SJCRH30 (cell line): ENCODE results near the gene KLK7. TPM values are rescaled to one million over a fixed set of nuclear protein-coding genes. Genes with fewer than 3 reads are reported as not detected.

Source experiments
- DNase-seq, 2 experiments: peaks; one replicate each; pipeline ENCODE4 v3.0.0-alpha.2; 2015 to 2020
- H3K27ac ChIP-seq: fragments of 250-450 bp; sonication (Bioruptor Pico); 2 replicates; pipeline ENCODE4 v1.5.1; 2020; ENCODE audit warnings: mild to moderate bottlenecking, moderate library complexity
- H3K27me3 ChIP-seq: fragments of 250-450 bp; sonication (Bioruptor Pico); 2 replicates; pipeline ENCODE4 v1.5.1; 2020; ENCODE audit warnings: mild to moderate bottlenecking, moderate library complexity
- H3K36me3 ChIP-seq: fragments of 250-450 bp; sonication (Bioruptor Pico); 2 replicates; pipeline ENCODE4 v1.5.1; 2020; ENCODE audit warnings: mild to moderate bottlenecking, moderate library complexity
- H3K4me1 ChIP-seq: fragments of 250-450 bp; sonication (Bioruptor Pico); 2 replicates; pipeline ENCODE4 v1.5.1; 2020; ENCODE audit warnings: mild to moderate bottlenecking, moderate library complexity
- H3K4me3 ChIP-seq: fragments of 250-450 bp; sonication (Bioruptor Pico); 2 replicates; pipeline ENCODE4 v1.5.1; 2020; ENCODE audit warnings: mild to moderate bottlenecking, moderate library complexity
- H3K9me3 ChIP-seq: fragments of 250-450 bp; sonication (Bioruptor Pico); replicated peaks from 2 replicates; pipeline ENCODE4 v1.5.1; 2020; ENCODE audit warnings: mild to moderate bottlenecking, moderate library complexity
- total RNA-seq: library from RNA; depleted of rRNA; stranded (reverse); fragments of >200 nt; shearing (Covaris generic); gene quantifications from 2 replicates; pipeline ENCODE4 v1.2.3, GENCODE V29; 2014; rRNA removed

The KLK7 gene
- not detected in 2 replicates for total RNA-seq

DNA sequence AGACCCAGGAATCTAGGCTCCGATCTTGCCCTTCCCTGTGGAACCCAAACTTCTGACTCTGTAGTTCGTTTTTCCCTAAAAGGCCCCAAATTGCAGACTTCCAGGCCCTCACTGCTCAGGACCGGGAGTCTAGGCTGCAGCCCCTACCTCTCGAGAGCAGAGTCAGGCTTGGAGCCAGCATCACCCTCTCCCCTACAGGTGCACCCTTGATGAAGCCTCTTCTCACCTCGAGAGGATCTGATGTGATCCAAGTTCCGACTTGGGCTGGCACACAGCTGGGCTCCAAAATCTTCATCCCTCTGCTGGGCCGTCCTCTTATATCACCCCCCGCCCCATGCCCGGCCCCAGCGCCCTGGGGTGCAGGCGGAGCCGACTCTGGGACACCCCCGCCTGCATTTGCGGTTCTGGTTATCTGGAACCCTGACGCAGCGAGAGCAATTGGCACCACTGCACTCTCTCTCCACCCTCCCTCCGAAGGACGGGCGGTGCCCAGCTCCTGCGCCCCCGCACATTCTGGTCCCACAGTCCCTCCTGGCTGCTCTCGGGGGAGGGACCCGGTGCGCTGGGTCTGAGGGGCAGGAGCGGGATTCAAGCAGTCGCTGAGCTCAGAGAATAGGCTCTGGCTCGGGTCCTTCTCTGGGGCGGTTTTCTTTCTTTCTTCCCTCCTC is at the start of gene KLK7:
Gene KLK7, minus strand, starts transcription at position 293 of the 668 bp plus-strand sequence. CDS start 1,518 bp downstream, outside the sequence.
- H3K27ac ChIP-seq = no peak within 1 kb of the TSS
- no peaks in the 10 kb centered on the region for H3K4me1 ChIP-seq
- H3K36me3 ChIP-seq = no peaks in the 10 kb centered on the region
- H3K4me3 ChIP-seq = no peak within 1 kb of the TSS
- no peaks in the 10 kb centered on the region for H3K9me3 ChIP-seq
- no peaks in the 10 kb centered on the region for H3K27me3 ChIP-seq
- no peak for DNase-seq

DNA sequence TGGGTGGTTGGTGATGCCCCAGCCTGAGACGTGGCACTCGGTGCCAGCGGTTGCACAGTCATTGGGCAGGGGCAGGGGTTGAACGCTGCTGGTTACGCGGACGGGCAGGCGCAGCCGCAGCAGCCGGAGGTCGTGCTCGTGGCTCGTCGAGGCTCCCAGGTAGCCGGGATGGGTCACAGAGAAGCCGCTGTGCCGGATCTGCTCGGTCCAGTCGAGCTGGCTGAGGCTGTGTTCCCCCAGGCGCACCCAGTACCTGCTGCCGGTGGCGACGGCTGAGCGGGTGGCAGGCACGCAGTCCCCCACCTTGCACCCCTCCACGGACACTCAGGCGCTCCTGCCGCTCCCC is 48.1 kb upstream of the KLK7 start:
- no peak for DNase-seq
- no peaks in the 10 kb centered on the region for H3K4me1 ChIP-seq
- H3K36me3 ChIP-seq = no peaks in the 10 kb centered on the region
- H3K9me3 ChIP-seq = no peaks in the 10 kb centered on the region
- no peak overlapping the region for H3K27ac ChIP-seq
- H3K4me3 ChIP-seq = no peak overlapping the region
- no peaks in the 10 kb centered on the region for H3K27me3 ChIP-seq

DNA sequence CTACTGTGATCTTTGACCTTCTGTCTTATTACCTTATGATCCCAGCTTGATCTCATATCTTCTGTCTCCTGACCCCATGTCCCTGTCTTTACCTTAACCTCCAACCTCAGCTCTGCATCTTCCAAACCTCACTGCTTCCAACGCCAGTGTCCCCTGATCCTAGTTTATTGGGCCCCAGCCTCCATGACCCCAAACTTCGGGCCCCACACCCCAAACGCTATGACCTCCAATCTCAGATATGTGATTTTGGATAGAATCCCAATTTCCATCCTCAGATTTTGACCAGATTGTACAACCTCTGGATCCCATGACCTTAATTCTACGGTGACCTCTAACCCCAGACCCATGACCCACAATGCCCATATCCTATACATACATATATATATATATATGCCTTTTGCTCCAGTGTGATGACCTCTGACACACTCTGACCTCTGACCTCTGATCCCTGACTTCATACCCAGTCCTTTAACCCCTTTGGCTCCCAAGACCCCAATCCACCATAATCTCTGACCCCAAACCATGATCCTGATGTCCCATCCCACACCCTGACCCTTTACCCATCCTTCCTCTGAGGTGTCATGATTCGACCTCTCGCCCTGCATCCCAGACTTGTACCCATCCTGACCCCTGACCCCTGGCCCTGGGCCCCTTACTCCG is 47.6 kb upstream of the KLK7 start:
- Histone ChIP-seq H3K4me1 (no peaks in the 10 kb centered on the region), H3K9me3 (no peaks in the 10 kb centered on the region), H3K4me3 (no peak overlapping the region), H3K36me3 (no peaks in the 10 kb centered on the region), H3K27ac (no peak overlapping the region), H3K27me3 (peaks cover 4% of the 10 kb centered on the region; the same call in 1 of the 2 replicates)
- DNase-seq = no peak

DNA sequence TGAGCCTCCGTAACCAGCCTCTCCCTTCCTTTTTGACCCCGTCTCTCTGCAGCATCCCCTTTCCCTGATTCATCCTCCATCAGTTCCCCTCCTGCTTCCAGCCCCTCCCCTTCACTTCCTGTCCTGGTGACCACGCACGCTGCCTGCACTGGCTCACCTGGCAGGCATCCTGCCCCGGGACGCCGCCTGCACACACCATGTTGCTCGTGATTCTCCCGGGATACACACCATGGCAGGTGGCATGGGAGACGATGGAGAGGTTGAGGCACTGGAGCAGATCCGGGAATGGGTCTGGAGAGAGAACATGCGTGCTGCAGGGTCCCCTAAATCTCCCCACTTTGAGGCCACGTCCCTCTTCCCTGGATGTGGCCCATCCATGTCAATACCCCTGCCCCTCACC is 46.9 kb upstream of the KLK7 start:
- Histone ChIP-seq H3K4me3 (no peak overlapping the region), H3K36me3 (no peaks in the 10 kb centered on the region), H3K27me3 (peaks cover 11% of the 10 kb centered on the region; the same call in 1 of the 2 replicates), H3K4me1 (no peaks in the 10 kb centered on the region), H3K27ac (no peak overlapping the region), H3K9me3 (no peaks in the 10 kb centered on the region)
- DNase-seq = no peak

DNA sequence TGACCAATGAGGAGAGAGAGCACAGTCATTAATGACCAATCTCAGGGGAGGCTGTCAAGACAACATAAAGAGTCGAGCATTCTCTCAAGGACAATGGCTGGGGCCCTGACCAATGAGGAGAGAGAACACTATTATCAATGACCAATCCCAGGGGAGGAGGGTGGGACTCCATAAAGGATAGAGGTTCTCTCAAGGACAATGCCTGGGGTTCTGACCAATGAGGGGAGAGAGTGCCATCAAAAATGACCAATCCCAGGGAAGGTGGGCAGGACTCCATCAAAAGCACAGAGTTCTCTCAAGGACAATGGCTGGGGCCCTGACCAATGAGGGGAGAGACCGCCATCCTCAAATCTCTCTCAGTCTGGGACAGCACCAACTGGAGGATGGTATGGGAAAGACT is 46.0 kb upstream of the KLK7 start:
- DNase-seq = peak in 1 of 2 experiments; percentile 17
- H3K4me1 ChIP-seq = no peaks in the 10 kb centered on the region
- H3K4me3 ChIP-seq = no peak overlapping the region
- H3K36me3 ChIP-seq = no peaks in the 10 kb centered on the region
- peaks cover 16% of the 10 kb centered on the region; the same call in 1 of the 2 replicates for H3K27me3 ChIP-seq
- H3K27ac ChIP-seq = no peak overlapping the region
- no peaks in the 10 kb centered on the region for H3K9me3 ChIP-seq

DNA sequence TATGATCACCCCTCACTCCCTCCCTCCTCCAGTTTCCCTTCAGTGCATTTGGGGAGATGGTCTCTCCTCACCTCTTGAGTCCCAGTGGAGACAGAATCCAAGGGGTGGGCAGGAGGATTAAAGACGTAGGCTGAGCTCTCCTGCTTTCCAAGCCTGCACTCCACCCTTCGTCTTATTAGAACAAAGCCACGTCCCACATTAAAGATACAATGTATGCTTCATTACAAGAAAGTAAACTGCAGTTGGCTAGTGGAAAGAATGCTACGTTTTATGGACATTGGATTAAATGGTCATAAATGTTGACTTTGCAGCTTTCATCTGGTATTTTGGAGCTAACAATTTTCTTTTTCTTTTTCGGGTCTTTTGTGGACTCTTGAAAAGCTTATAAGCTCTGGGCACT is 44.2 kb upstream of the KLK7 start:
- Histone ChIP-seq H3K36me3 (no peaks in the 10 kb centered on the region), H3K9me3 (no peaks in the 10 kb centered on the region), H3K27me3 (peaks cover 16% of the 10 kb centered on the region; the same call in 1 of the 2 replicates), H3K4me1 (no peaks in the 10 kb centered on the region), H3K4me3 (no peak overlapping the region), H3K27ac (no peak overlapping the region)
- no peak for DNase-seq

DNA sequence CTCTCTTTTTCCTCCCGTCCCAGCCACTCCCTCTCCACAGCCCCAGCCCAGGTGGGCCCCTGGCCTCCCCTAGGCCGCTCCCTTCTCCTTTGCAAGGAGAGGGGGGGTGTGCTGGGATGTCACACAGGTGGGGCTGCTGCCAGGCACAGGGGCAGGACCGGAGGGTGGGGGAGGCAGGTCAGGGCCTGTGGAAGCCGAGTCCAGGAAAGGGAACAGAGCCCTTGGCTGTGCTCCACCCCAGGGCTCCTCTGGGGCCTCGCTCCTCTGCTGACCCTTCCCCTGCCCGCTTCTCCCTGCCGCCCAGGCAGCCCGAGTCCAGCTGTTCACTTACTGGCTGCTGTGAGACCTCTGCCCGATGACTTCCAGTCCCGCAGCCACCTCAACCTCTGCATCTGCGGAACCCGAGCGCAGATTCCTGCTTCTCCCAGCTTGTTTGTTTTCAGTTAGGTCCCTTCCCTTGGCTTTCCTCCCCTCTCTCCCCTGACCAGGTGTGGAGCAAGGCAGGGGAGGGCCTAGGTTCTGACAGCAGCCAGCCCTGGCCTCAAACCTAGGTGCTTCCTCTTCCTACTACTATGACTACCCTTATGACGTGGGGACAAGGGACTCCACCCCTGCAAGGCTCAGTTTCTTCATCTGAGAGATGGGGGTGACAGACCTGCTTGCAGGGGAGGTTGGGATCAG is 43.5 kb upstream of the KLK7 start:
- H3K4me1 ChIP-seq = no peaks in the 10 kb centered on the region
- no peak overlapping the region for H3K4me3 ChIP-seq
- H3K9me3 ChIP-seq = no peaks in the 10 kb centered on the region
- H3K27ac ChIP-seq = no peak overlapping the region
- no peaks in the 10 kb centered on the region for H3K36me3 ChIP-seq
- H3K27me3 ChIP-seq = peaks cover 16% of the 10 kb centered on the region; the same call in 1 of the 2 replicates
- no peak for DNase-seq

DNA sequence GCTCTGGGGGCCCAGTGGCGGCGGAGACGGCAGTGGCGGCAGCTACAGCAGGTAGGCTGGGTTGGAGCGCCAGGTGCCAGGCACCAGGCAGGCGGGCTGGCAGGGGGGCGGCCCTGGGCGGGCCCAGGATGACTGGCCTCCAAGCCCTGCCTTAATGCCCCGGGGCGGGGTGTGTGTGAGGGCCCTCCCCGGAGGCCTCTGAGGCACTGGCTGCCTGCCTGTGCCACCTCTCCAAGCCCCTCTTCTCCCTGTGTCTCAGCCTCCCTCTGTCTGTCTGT is 42.8 kb upstream of the KLK7 start, which contains the start of gene KLK11:
Gene KLK11, minus strand, starts transcription at position 63 of the 278 bp plus-strand sequence. CDS start 985 bp downstream, outside the sequence.
- no peaks in the 10 kb centered on the region for H3K4me1 ChIP-seq
- H3K27ac ChIP-seq = no peak within 1 kb of the TSS
- no peak within 1 kb of the TSS for H3K4me3 ChIP-seq
- peaks cover 16% of the 10 kb centered on the region; the same call in 1 of the 2 replicates for H3K27me3 ChIP-seq
- no peak for DNase-seq
- H3K36me3 ChIP-seq = no peaks in the 10 kb centered on the region
- H3K9me3 ChIP-seq = no peaks in the 10 kb centered on the region

DNA sequence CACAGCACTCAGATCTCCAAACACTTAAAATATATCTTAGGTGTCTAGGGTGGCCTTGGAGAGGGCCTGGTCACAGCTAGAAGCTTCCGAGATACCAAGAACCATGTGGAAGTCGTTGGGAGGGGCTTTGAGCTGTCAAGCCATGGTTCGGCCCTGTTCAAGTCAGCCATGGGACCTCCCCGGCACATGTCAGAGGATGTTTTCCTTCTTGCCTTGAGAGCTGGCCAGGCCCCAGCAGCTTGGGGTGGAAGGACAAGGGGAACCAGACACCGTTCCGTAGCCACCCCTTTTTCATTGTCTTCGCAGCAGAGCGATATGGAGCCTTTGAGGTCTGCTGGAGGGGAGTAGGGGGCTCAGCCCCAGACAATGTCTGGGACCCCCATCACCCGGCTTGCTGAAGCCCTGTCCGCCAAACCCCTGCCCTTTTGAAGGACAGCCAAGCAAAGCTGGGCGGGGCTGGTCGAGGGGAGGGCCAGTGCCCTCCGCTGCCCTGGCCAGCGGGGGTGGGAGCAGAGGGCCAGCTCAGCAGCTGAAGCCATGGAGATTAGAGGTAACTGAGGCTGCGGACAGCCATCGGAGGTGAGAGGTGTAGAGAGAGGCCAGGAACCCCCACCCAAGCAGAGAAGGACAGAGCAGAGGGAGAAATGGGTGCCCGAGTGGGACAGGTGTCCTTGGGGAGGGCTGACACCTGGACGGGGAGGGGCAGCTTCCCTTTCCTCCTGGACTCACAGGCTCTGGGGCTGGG is 42.3 kb upstream of the KLK7 start:
- Histone ChIP-seq H3K9me3 (no peaks in the 10 kb centered on the region), H3K4me3 (no peak overlapping the region), H3K27ac (no peak overlapping the region), H3K27me3 (peaks cover 16% of the 10 kb centered on the region; the same call in 1 of the 2 replicates), H3K36me3 (no peaks in the 10 kb centered on the region), H3K4me1 (no peaks in the 10 kb centered on the region)
- DNase-seq = no peak

DNA sequence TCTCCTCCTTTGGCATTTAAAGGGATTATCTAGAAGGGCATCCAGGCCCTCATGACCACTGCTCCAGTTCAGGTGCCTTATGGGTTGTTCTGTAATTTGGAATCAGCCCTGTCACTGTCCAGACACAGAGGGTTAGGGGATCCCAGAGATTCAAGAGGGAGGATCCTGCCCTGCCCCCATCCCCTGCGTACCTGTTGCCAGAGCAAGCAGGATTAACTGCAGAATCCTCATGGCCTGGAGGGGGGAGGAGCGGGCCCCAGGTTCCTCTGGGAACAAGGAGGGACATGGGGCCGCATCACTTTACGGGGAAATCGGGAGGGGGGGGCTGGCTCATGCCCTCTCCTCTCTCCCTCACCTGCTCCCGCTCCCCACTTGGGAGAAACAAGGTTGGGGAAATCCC is 41.7 kb upstream of the KLK7 start:
- H3K27me3 ChIP-seq = peaks cover 16% of the 10 kb centered on the region; the same call in 1 of the 2 replicates

DNA sequence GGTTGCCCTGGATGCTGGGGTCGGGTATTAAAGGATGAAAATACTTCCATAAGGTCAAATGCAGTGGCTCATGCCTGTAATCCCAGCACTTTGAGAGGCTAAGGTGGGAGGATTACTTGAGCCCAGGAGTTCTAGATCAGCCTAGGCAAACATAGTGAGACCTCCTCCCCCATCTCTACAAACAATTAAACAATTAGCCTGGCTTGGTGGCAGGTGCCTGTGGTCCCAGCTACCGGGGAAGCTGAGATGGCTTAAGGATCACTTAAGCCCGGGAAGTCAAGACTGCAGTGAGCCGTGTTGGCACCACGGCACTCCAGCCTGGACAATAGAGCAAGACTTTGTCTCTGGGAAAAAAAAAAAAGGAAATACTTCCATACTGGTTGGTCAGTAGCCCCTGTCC is 41.2 kb upstream of the KLK7 start:
- peaks cover 16% of the 10 kb centered on the region; the same call in 1 of the 2 replicates for H3K27me3 ChIP-seq
- DNase-seq = no peak
- H3K36me3 ChIP-seq = no peaks in the 10 kb centered on the region
- H3K4me3 ChIP-seq = no peak overlapping the region
- no peaks in the 10 kb centered on the region for H3K4me1 ChIP-seq
- H3K9me3 ChIP-seq = no peaks in the 10 kb centered on the region
- H3K27ac ChIP-seq = no peak overlapping the region

More for the DNA sequence above, 41.7 kb upstream of the KLK7 start:
- Histone ChIP-seq H3K27ac (no peak overlapping the region), H3K9me3 (no peaks in the 10 kb centered on the region), H3K36me3 (no peaks in the 10 kb centered on the region), H3K4me1 (no peaks in the 10 kb centered on the region), H3K4me3 (no peak overlapping the region)
- DNase-seq = no peak

DNA sequence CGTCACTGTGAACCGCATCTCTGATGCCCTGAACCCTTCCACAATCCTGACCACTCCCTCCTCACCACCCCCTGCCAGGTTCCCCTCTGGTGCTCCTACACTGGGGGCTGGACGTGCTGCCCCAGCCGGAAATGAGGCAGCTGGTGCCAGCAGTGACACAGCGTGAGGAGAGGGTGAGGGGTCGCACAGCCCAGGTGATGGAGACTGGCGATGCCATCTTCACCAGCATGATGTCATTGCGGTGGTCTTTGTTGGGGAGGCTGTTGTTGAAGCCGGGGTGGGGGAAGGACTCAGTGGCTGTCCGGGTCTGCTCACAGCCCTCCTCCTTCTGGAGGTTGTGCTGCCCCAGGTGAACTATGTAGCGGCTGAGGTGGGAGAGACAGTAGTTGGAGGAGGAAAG is 40.2 kb upstream of the KLK7 start:
- Histone ChIP-seq H3K27me3 (peaks cover 16% of the 10 kb centered on the region; the same call in 1 of the 2 replicates), H3K4me3 (no peak overlapping the region), H3K9me3 (no peaks in the 10 kb centered on the region), H3K36me3 (no peaks in the 10 kb centered on the region), H3K27ac (no peak overlapping the region), H3K4me1 (no peaks in the 10 kb centered on the region)
- DNase-seq = no peak

DNA sequence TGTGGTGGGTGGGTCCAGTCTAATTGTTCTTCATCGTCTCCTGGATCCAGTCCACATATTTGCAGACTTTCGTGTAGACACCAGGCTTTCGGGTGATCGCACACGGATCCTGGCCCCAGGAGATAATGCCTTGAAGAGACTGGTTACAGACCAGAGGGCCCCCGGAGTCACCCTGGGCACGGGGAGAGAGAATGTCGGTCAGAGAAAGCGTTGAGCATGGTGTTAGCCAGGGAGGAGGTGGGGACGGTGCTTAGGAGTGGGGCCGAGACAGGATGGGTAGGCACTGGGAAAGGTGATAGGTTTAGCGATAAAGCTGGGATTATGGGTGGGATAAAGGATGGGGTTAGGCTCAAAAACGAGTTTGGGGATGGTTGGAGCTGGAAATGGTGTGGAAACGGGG is 38.8 kb upstream of the KLK7 start:
- H3K27ac ChIP-seq = no peak overlapping the region
- H3K36me3 ChIP-seq = no peaks in the 10 kb centered on the region
- H3K9me3 ChIP-seq = no peaks in the 10 kb centered on the region
- DNase-seq = no peak
- no peak overlapping the region for H3K4me3 ChIP-seq
- peaks cover 16% of the 10 kb centered on the region; the same call in 1 of the 2 replicates for H3K27me3 ChIP-seq
- no peaks in the 10 kb centered on the region for H3K4me1 ChIP-seq

DNA sequence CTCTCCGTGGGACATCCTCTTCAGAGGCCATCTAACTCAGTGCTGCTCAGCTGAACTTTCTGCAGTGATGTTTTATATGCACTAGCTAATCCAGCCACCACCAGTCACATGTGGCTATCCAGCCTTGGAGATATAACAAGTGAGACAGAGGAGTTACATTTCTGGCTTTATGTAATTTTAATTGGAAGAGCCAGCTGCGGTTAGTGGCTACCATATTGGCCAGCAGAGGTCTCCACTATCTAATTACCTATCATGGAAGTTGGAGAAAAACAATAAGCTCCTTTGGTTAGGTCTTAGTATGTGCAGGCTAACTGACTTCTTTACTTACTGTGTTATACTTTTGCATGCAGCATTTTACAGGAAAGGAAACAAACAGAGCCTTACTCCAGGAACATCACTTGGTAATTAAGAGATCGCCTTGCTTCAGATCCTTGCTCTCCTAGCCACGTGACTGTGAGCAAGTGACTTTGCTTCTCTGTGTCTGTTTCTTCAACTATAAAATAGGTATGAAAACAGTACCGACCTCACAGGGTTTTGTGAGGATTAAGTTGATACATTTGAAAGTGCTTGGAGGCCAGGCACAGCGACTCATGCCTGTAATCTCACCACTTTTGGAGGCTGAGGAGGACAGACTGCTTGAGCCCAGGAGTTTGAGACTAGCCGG is 37.4 kb upstream of the KLK7 start:
- Histone ChIP-seq H3K9me3 (no peaks in the 10 kb centered on the region), H3K36me3 (no peaks in the 10 kb centered on the region), H3K4me1 (no peaks in the 10 kb centered on the region), H3K27me3 (peaks cover 10% of the 10 kb centered on the region; the same call in 1 of the 2 replicates), H3K4me3 (no peak overlapping the region), H3K27ac (no peak overlapping the region)
- peak in 1 of 2 experiments; percentile 53 for DNase-seq
